RCC 7860 (cell line): ENCODE results near the gene FAM174A.

Experiments
- DNase-seq: peaks from one replicate; pipeline ENCODE4 v3.0.0-alpha.2; 2015; ENCODE audit warnings: low spot score
- FAIRE-seq: peaks from 2 replicates; lab custom pipeline; 2012; peaks lifted over from hg19 to GRCh38; lab: Jason Lieb, UNC

Gene FAM174A

DNA sequence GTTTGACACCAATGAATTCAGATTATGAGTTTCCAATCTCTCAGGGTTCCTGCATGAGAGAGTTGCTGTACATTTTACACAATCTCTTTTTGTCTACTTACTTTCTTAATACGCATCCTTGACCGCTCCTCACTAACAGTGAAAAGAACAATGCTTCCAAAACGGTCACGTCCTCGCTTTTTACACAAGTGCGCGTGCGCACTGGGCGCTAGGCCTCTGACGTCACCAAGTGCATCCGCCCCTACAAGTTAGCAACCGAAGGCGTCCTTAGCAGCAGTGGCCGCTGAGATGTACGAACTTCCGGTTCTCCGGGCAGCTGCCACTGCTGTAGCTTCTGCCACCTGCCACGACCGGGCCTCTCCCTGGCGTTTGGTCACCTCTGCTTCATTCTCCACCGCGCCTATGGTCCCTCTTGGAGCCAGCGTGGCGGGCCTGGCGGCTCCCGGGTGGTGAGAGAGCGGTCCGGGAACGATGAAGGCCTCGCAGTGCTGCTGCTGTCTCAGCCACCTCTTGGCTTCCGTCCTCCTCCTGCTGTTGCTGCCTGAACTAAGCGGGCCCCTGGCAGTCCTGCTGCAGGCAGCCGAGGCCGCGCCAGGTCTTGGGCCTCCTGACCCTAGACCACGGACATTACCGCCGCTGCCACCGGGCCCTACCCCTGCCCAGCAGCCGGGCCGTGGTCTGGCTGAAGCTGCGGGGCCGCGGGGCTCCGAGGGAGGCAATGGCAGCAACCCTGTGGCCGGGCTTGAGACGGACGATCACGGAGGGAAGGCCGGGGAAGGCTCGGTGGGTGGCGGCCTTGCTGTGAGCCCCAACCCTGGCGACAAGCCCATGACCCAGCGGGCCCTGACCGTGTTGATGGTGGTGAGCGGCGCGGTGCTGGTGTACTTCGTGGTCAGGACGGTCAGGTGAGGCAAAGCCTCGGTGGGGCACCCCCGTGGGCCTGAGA, at the start of gene FAM174A:
FAM174A (plus strand) TSS at position 315 of the 946 bp plus-strand sequence; CDS start at position 472, 157 bp downstream.
- peak; percentile 58 for FAIRE-seq
- peak; percentile 81 for DNase-seq

DNA sequence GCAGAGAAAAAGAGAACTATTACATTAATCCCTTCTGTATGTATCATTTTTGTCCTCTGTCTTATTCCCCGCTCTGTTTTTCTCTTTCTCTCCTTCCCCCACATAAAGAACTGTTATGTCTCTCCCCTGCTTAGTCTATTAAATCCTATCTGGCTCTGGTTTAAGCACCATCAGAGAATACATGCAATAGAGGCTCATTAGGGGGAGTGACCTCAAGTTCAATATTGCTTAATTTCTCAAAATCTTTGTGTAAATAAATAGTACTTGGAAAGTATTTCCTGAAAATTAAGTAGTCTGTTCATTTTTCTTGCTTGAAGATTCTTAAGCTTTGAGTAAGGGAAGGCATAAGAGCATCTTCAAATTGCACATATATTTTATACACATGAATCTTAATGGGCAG, 41.2 kb upstream of the FAM174A start:
- FAIRE-seq, result no peak

GRCh38 chr5:100496296-100496695, 38.9 kb upstream of the FAM174A start:
- no peak for FAIRE-seq
- DNase-seq, result no peak

More for the DNA sequence above, 41.2 kb upstream of the FAM174A start:
- no peak for DNase-seq

DNA sequence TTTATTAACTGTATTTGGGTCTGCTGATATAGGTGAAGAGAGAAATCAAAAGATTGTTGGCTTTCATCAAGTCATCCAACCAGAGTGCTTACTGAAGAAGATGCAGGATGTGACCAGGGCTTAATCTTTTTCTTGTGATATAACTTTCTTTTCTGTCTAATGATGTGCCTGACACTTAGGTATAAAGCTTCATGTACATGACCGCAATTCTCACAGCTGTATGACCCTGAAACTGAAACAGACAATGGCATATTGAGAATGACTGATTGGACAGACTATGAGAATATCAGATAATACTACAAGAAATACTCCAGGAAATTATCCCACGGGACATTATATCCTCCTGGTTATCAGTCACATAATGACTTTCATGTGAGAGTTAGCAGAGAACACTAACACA, 32.5 kb upstream of the FAM174A start:
- DNase-seq (no peak), FAIRE-seq (no peak)

DNA sequence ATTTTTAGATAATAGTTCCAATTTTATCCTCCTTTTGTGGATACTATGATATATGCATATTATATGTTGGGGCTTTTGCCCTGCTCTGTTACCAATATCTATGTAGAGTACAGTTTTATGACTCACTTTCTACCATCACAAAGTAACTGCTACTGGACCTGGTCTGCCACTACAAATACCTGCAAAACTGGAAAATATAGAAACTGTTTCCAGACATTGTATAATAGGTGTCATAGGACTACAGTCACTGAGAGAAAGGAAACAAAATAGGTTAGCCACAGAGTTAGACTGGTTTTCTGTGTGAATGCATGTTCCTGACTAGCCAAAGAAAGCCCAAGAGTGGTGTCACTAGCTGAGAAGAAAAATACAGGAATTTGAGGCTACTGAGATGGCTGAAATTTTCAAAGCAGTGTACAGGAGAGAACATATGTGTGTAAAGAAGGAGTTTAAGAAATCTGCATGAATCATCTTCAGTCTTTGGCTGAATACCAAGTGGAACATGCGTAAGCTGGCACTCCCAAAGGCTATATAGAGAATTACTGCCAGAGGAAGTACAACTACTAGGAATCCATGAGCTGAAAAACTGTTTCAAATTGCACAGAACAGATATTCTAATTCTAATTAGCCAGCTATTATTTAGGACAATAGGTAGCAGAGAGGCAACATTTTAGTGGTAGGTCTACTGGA, 29.0 kb upstream of the FAM174A start:
- peak; percentile 5 for DNase-seq
- no peak for FAIRE-seq

- no peak for DNase-seq
- FAIRE-seq, result no peak
Observed at GRCh38 chr5:100516285-100516684, 18.9 kb upstream of the FAM174A start.

DNA sequence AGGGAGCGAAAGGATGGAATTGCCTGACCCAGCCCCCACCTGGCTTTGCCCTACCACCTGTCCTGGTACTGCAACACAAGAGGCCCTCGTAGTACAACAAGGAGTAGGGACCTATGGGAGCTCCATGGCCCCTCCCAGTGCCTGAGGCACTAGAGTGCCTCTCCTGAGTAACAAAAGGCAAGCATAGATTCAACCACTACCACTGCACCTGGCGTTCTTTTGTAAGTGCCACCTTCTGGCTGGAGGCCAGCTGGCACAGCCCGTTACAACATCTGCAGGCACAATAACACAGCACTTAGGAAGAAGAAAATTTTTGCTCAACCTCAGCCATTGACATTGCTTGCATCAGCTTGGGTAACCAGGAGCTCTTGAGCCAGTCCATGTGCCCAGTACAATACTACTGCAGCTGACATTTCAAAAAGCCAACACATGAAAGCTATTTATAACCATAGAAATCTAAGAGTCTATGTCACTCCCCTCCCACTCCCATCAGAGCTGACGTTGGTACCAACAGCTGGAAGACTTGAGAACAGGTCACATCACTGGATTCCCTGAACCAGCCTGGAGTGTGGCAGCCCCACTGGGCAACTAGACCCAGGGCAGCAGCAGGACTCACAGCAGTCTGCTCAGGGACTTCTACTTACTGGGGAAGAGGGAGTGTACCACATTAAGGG, 17.7 kb upstream of the FAM174A start:
- FAIRE-seq, result no peak

GRCh38 chr5:100518377-100518776, 16.8 kb upstream of the FAM174A start:
- no peak for FAIRE-seq
- no peak for DNase-seq

More for the DNA sequence above, 17.7 kb upstream of the FAM174A start:
- no peak for DNase-seq

DNA sequence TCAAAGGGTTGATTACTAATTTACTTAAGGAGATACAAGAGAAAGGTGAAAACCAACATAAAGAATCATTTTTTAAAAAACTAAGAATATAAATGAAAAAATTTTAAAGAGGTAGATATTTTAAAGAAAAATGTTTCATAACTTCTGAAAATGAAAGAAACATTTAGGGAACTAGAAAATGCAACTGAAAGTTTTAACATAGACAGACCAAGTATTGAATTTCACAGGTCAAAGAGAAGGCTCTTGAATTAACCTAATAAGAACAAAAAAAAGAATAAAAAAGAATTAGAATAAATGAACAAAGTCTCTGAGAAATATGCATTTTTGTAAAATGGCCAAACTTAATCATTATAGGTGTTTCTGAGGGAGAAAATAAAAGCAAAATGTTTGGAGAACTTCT, 16.1 kb upstream of the FAM174A start:
- DNase-seq (no peak), FAIRE-seq (no peak)

- FAIRE-seq (no peak), DNase-seq (no peak)
Observed at GRCh38 chr5:100520348-100520747, 14.8 kb upstream of the FAM174A start.

GRCh38 chr5:100537946-100538345, 2.8 kb downstream of the FAM174A start:
- FAIRE-seq (no peak), DNase-seq (no peak)

GRCh38 chr5:100539519-100539918, 4.3 kb downstream of the FAM174A start:
- FAIRE-seq, result no peak
- DNase-seq, result no peak

DNA sequence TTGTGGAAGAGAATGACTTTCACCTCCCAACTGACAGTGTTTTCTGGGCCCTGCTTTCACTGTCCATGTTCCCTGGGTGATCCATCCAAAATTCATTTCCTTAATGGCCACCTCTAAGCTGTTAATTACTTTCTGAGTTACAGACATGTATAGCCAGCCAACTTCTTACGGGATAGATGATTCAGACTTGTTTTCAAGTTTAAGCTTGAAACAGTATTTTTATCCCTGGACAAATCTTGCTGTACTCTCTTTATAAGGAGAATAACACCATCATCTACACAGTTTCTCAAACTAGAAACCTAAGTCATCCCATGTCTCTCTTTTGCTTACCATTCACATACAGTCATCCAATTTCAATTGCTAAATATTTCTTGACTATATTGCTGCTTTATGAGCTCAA, 6.9 kb downstream of the FAM174A start:
- no peak for DNase-seq
- no peak for FAIRE-seq

DNA sequence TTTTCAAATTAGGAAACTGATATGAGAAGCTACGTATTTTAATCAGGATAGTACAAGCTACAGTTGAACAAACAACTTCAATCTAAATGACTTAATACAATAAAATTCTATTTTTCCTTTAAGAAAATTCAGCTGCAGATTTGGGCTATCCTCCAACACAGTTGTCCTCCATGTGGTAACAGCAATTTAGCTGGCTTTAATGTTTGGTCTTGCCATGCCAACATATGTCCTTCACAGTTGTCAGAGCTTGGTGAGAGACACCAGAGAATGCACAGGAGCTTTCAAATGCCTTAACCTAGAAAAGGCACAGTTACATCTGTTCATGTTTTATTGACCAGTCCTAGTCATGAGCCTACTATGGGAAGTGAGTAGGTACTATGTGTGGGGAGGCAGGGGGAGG, 10.8 kb downstream of the FAM174A start:
- DNase-seq (no peak), FAIRE-seq (no peak)

GRCh38 chr5:100550531-100551051, 15.4 kb downstream of the FAM174A start:
- DNase-seq, result peak; percentile 46
- FAIRE-seq, result peak; percentile 52

- DNase-seq (no peak), FAIRE-seq (no peak)
Observed at GRCh38 chr5:100551183-100551582, 16.0 kb downstream of the FAM174A start.

- FAIRE-seq (no peak), DNase-seq (no peak)
Observed at GRCh38 chr5:100553209-100553608, 18.0 kb downstream of the FAM174A start.

DNA sequence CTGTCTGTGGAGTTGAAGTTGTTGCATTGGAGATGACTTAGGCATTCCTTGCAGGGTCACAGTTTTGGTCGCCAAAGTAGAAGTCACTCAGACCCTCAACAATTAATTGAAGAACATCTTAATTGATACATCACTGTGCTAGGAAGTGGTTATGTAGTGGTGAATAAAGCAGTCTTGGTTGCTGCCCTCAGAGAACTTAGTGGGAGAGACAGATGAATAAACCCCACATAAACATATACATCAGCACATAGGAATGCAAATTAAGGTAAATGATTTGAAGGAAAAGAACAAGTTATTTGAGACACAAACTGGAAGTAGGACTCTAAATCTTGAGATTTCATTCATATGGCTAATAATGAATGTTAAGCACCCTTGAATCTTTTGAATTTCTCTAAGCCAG, 25.7 kb downstream of the FAM174A start:
- FAIRE-seq, result no peak
- no peak for DNase-seq

GRCh38 chr5:100562821-100563220, 27.6 kb downstream of the FAM174A start:
- no peak for FAIRE-seq
- no peak for DNase-seq

DNA sequence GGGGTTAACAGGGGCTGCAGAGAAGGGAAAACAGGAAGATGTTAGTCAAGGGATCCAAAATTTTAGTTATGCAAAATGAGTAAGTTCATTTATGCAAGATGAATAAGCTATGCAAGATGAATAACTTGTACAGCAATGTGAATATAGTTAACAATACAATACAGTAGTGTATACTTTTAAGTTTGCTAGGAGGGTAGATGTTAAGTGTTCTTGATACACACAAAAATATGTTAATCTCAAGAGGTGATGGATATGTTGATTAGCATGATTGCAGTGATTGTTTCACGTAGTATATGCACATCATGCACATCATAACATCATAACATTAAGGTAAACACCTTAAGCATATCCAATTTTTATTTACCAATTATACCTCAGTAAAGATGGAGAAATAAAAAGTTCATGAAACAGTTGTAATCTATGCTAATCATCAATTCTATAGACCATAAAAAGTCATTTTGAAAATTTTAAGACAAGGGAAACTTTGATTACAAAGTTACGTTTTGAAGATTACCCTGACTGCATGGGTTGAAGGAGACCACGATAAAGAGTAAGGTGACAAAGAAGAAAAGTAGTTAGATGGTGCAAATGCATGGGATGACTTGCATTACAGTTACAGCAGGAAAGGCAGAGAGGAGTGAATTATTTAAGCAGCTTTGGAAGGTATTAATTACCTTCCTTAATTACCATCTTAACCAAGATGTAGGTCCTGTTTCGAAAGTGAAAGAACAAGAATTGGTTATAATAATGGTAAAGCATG, 31.4 kb downstream of the FAM174A start:
- FAIRE-seq (no peak), DNase-seq (no peak)
